SIG-M5 (cell line): ENCODE measurements around the gene SLC8A3.
"Not testable (repeated sequence)": the region's sequence is repeated elsewhere in the genome, so short reads cannot be mapped to it uniquely, and the experiment has no call there.

Source experiments
- DNase-seq: peaks from one replicate; lab custom pipeline; 2025; lab: John Stamatoyannopoulos, UW

SLC8A3 gene

GRCh38 chr14:70188659-70189455, at the start of gene SLC8A3:
Gene SLC8A3, minus strand, starts transcription at chr14:70188951. Its CDS starts 20,529 bp downstream, at chr14:70168422.
- no peak for DNase-seq

GRCh38 chr14:70237710-70238109, 49.0 kb upstream of the SLC8A3 start:
- DNase-seq: no peak

GRCh38 chr14:70234066-70234950, 45.6 kb upstream of the SLC8A3 start:
- no peak for DNase-seq

- DNase-seq: not testable (repeated sequence)
These were observed 43.2 kb upstream of the SLC8A3 start for GRCh38 chr14:70231756-70232544.

GRCh38 chr14:70229877-70230640, 41.3 kb upstream of the SLC8A3 start:
- not testable (repeated sequence) for DNase-seq

GRCh38 chr14:70213721-70214282, 25.1 kb upstream of the SLC8A3 start:
- no peak for DNase-seq

- no peak for DNase-seq
These were observed 24.0 kb upstream of the SLC8A3 start for GRCh38 chr14:70212752-70213151.

- DNase-seq: no peak
These were observed 19.6 kb upstream of the SLC8A3 start for GRCh38 chr14:70208380-70208779.

GRCh38 chr14:70203686-70204085, 14.9 kb upstream of the SLC8A3 start:
- no peak for DNase-seq

GRCh38 chr14:70201994-70202393, 13.2 kb upstream of the SLC8A3 start:
- DNase-seq: no peak

GRCh38 chr14:70193396-70193795, 4.6 kb upstream of the SLC8A3 start:
- DNase-seq: no peak

- no peak for DNase-seq
These were observed 4.2 kb upstream of the SLC8A3 start for GRCh38 chr14:70192915-70193314.

GRCh38 chr14:70190156-70190555, 1.4 kb upstream of the SLC8A3 start:
- DNase-seq: no peak

- DNase-seq: no peak
These were observed 816 bp upstream of the SLC8A3 start for GRCh38 chr14:70189456-70190077.

- DNase-seq: no peak
These were observed 461 bp downstream of the SLC8A3 start for GRCh38 chr14:70188322-70188658.

GRCh38 chr14:70186900-70187451, 1.8 kb downstream of the SLC8A3 start:
- no peak for DNase-seq

- no peak for DNase-seq
These were observed 4.8 kb downstream of the SLC8A3 start for GRCh38 chr14:70183991-70184390.

- DNase-seq: no peak
These were observed 7.5 kb downstream of the SLC8A3 start for GRCh38 chr14:70181276-70181675.

- no peak for DNase-seq
These were observed 8.0 kb downstream of the SLC8A3 start for GRCh38 chr14:70180718-70181117.

- DNase-seq: no peak
These were observed 11.5 kb downstream of the SLC8A3 start for GRCh38 chr14:70177081-70177800.
